ENCODE data around the gene TSPEAR. TPM values are rescaled to one million over a fixed set of nuclear protein-coding genes. Genes with fewer than 3 reads are reported as not detected.

The TSPEAR gene
- total and polyA plus RNA-seq, 9 of the 15 experiments (the other 6 are each of a cell fraction or from before 2014, with no cell fraction given) = not detected

DNA sequence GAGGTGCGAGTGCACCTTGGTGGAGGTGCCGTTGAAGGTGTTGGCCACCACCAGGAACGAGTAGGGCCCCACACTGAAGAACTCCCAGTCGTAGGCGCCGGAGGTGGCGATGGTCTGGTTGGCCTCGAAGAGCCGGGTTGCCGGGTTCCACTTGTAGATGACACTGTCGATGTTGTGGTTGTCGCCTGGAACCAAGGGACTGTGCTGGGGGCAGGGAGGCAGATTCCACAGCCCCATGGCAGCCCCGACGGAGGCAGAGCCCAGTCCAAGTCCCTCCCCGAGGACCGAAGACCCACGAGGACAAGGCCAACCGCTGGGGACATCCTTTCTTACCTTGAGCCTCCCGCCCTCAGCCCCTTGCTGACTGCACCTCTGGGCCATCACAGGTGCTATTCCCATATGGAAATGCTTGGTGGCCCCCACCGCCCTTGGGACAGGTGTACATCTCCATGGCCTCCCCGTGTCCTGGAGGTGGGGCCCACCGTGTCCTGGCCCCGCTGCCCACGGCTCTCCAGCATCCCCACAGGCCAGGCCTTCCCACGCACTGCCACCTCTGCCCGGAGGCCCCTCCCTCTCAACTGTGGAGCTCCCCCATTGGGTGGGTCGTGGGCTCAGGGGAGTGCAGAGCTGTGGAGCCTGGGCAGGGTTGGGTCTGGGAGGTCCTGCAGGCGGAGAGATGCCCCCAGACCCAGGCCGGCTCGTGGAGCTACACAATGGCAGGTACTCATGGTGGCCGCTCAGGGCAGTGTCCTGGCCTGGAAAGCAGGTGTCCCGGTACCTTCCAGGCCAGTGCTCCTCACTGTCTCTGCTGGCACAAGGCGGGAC lies 189.2 kb downstream of the TSPEAR start:
- Histone ChIP-seq H3K27me3 (ENCODE audit: control insufficient read depth in 2 of 2, insufficient read depth in 2 of 2, low read length in 2 of 2) (peaks cover 5 to 29% of the 10 kb centered on the region in 2 experiments; a peak in 3 of 5 replicates), H4K20me1 (replicated peaks; ENCODE audit: control insufficient read depth, insufficient read depth, low read length) (0 out of 2 replicates have a peak, but pooled peaks cover 2% of the 10 kb centered on the region), H3K9ac (ENCODE audit: insufficient read depth in 1 of 2, low read depth in 2 of 2, low read length in 2 of 2) (no peak overlapping the region), H3K27ac (ENCODE audit: extremely low read depth, low read depth, low read length) (no peak overlapping the region), H3K9me3 (replicated peaks; ENCODE audit: control insufficient read depth, insufficient read depth, low read depth, low read length) (peaks cover 21% of the 10 kb centered on the region; the same call in 1 of the 2 replicates), H3K4me2 (ENCODE audit: insufficient read depth, low read length) (no peak overlapping the region), H3K4me1 (replicated peaks in 1 of 2; ENCODE audit: control insufficient read depth in 2 of 2, insufficient read depth in 2 of 2, low read length in 2 of 2) (peaks cover 0 to 26% of the 10 kb centered on the region in 2 experiments; a peak in 3 of 5 replicates), H3K36me3 (ENCODE audit: control insufficient read depth, insufficient read depth, low read length) (no peaks in the 10 kb centered on the region), H3K79me2 (ENCODE audit: control insufficient read depth, insufficient read depth, low read length) (no peaks in the 10 kb centered on the region), H3K9me1 (ENCODE audit: control insufficient read depth, insufficient read depth, low read length) (no peaks in the 10 kb centered on the region), H2AFZ (ENCODE audit: low read depth, low read length) (no peak overlapping the region), H3K4me3 (no peak overlapping the region)
- no TSS peak for BruUV-seq (replicated peaks)
- intact Hi-C loops (cut with micrococcal nuclease) (no loop called here), in situ Hi-C loops (cut with MboI) (no loop called here)
- DNase-seq (ENCODE audit: extremely low read depth in 1 of 4, low spot score in 3 of 4) (no peak), ATAC-seq (no peak), FAIRE-seq (no peak)
- WGBS (ENCODE audit: insufficient coverage, low coverage, missing lambda C conversion rate) = 4% methylated on average over 32 of the region's 33 CpGs
- ChIA-PET POLR2A (interaction anchor here (0.8 kb wide), 2 partner anchors 150 to 254 kb away, joined by 3 read pairs; no protein-coding TSS in a partner anchor), CTCF (ENCODE audit: low intra/inter-chr PET ratio) (no interaction called here)
- TF ChIP-seq ZNF263 (CRISPR knock-in tag; IDR thresholded peaks at IDR 0.05; ENCODE audit: borderline replicate concordance) (no peak), HDAC8 (tag; IDR thresholded peaks at IDR 0.05) (no peak), CBX1 (IDR thresholded peaks at IDR 0.05; ENCODE audit: low read depth) (no peak), GTF2F1 (IDR thresholded peaks at IDR 0.05; ENCODE audit: low read depth, low read length) (no peak), HDAC6 (IDR thresholded peaks at IDR 0.05; ENCODE audit: low read depth, low read length) (no peak), PRPF4 (IDR thresholded peaks at IDR 0.05; ENCODE audit: insufficient read depth, low read depth, low read length, poor library complexity, severe bottlenecking) (no peak)
- TF ChIP-seq, protein P1, sequence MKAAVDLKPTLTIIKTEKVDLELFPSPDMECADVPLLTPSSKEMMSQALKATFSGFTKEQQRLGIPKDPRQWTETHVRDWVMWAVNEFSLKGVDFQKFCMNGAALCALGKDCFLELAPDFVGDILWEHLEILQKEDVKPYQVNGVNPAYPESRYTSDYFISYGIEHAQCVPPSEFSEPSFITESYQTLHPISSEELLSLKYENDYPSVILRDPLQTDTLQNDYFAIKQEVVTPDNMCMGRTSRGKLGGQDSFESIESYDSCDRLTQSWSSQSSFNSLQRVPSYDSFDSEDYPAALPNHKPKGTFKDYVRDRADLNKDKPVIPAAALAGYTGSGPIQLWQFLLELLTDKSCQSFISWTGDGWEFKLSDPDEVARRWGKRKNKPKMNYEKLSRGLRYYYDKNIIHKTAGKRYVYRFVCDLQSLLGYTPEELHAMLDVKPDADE (conservative IDR thresholded peaks at IDR 0.05; ENCODE audit: control insufficient read depth, low read depth, low read length) = no peak
